HG03342 (cell line): ENCODE data around the gene SMURF1.

Experiments
- ATAC-seq: cut with Tn5 transposase; IDR thresholded peaks from one replicate; pipeline ENCODE4 v1.9.1; 2021; ENCODE audit warnings: mild to moderate bottlenecking, moderate library complexity; ENCODE audit not compliant: unreplicated experiment

Gene SMURF1

GRCh38 chr7:99008921-99009530 lies 134.9 kb downstream of the SMURF1 start:
- ATAC-seq: no peak

- no peak for ATAC-seq
These were observed 135.7 kb downstream of the SMURF1 start for GRCh38 chr7:99008181-99008631.

GRCh38 chr7:99006739-99007424 lies 137.0 kb downstream of the SMURF1 start:
- no peak for ATAC-seq

DNA sequence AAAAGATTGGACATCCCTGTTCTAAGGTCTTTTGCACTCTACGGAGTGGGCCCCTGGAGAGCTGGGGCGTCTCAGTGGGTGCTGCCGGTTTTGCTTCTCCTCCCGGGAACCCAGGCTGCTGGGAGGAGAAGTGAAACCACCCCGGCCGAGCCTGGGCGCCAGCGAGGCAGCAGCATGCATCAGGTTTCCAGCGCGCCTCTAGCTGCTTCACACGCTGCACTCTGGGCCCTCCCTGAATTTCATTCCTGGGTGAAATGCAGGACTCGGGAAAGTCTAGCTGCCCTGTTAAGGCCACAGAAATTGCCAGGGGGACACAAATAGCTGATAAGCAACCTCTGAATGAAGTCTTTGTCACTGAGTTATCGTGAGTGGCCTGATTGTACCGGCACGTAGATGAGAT lies 138.1 kb downstream of the SMURF1 start:
- ATAC-seq: no peak

GRCh38 chr7:99004781-99005500 lies 139.0 kb downstream of the SMURF1 start:
- no peak for ATAC-seq

DNA sequence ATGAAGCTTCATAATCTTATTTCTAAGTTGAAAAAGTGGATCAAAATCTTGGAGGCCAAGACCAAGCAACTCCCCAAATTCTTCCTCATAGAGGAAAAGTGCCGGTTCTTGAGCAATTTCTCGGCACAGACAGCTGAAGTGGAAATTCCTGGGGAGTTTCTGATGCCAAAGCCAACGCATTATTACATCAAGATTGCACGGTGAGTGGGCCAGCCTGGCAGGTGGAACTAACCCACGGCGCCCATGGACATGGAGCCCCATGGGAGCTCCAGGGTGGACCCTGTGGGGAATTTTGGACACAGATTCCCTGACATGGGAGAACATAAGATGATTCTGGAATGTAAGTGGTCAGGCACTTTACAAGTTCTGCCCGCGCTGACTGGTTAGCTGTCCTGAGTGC lies 139.7 kb downstream of the SMURF1 start:
- no peak for ATAC-seq

- no peak for ATAC-seq
These were observed 140.5 kb downstream of the SMURF1 start for GRCh38 chr7:99003419-99003818.

DNA sequence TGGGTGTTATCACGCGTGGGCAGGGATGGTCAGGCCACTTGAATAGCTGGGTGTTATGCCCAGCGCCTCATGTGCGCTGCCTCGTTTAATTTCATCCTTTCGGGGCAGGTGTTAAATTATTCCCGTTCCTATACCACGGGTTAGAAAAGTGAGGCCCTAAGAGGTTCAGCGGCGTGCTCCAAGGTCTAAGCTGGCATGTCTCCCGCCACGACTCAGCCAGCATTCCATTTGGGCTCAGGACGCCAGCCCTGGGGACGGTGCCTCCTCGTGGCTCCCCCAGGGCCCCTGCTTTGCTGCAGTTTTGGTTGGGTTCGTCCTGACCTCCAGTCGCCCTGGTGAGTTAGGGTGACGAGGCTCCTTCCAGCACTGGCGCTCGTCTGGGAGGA lies 141.1 kb downstream of the SMURF1 start:
- no peak for ATAC-seq

DNA sequence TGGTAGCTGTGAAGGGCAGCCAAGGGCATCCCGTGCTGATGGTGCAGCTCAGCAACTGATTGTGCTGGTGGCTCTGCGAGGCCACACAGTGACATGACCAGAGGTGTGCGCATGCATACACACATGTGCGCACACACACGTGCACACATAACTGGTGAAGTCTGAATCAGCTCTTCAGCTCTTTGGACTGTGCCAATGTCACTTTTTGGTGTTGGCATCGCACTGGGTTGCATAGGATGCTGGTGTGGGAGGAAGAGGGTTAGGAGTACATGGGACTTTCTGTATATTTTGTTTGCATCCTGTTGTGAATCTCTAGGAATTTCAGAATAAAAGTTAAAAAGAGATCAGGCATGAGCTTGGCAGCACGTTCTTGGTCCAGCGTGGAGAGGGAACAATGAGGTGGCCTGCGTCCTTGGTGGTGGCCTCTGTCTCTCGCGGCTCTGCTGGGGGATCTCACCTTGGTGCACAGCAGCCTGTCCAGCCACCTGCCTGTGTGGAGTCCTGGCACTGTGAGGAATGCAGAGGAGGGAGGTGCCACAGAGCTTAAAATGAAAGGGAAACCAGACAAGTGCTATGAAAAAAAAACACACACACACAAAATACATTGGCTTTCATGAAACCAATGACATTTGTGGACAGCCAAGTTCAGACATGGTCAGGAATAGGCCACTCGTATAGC lies 141.6 kb downstream of the SMURF1 start:
- ATAC-seq: no peak

GRCh38 chr7:99001482-99002147 lies 142.3 kb downstream of the SMURF1 start:
- no peak for ATAC-seq

DNA sequence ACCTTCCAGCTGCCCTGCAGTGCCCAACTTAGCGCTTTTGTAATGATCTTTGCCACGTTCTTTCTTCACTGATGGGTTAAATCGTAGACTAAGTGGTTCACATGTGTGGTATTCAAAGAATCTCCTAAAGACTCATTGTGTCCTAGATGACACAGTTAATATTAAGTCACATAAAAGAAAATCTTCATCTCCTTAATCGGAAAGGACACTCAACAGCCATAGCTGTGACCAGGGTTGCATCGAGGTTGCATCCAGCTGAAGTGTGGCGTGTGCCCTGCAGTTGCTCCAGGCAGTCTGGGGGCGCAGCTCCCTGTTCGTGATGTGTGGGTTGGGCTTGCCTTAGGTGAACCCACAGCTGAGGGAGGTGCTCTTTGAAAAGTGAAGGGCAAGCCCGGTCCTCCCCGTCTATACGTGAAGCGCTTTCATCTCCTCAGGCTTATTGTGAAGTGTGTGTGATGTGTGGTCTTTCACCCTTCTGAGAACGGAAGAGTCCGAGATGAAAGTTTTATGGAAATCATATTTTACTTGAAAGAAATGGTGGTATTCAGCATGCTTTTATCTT lies 142.9 kb downstream of the SMURF1 start:
- ATAC-seq: no peak

GRCh38 chr7:99000196-99000903 lies 143.6 kb downstream of the SMURF1 start:
- no peak for ATAC-seq

GRCh38 chr7:98998821-98999725 lies 144.8 kb downstream of the SMURF1 start:
- ATAC-seq: no peak

- no peak for ATAC-seq
These were observed 146.1 kb downstream of the SMURF1 start for GRCh38 chr7:98997846-98998245.

DNA sequence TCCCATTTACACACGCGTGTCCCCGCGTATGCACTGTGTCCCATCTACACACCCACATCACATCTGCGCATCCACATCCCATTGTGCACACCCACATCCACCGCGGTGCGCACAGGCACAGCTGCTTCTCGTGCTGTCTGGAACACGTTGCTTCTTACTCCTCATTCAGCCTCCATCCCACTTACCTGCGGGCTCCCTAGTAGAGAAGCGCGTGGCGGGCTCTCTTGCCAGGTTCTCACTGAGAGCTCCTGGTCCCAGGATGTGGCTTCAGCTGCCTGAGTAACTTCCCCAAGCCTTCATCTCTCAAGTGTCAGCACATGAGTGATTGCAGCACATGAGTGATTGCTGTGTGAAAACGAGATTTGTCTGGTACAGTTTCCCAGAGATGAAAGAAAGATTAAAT lies 147.8 kb downstream of the SMURF1 start:
- no peak for ATAC-seq

- ATAC-seq: no peak
These were observed 148.3 kb downstream of the SMURF1 start for GRCh38 chr7:98995523-98996149.

DNA sequence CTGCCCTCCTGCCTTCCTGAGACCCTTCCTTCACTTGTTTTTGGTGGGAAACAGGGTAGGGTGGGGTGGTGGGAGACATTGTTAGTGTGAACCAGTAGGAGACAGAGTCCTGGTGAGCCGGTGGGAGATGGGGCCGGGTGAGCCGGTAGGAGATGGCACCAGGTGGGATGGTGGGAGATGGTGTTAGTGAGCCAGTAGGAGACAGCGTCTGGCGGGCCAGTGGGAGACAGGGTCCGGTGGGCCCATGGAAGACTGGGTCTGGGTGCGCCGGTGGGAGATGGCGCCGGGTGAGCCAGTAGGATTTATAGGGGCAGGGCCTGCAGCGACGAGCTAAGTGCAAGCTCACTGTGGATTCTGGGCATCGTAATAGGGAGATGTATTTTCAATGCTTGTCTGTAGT lies 148.8 kb downstream of the SMURF1 start:
- no peak for ATAC-seq
